GM19467 (cell line): ENCODE results near the gene ZNF462.

Experiments
- ATAC-seq: cut with Tn5 transposase; IDR thresholded peaks from one replicate; pipeline ENCODE4 v1.9.1; 2021; ENCODE audit warnings: mild to moderate bottlenecking, moderate library complexity; ENCODE audit not compliant: unreplicated experiment

Gene ZNF462

GRCh38 chr9:107046692-107047091 lies 183.7 kb downstream of the ZNF462 start:
- peak; percentile 93 for ATAC-seq

- ATAC-seq: no peak
Observed at GRCh38 chr9:107049046-107049802, 186.3 kb downstream of the ZNF462 start.

GRCh38 chr9:107049803-107050184 lies 186.8 kb downstream of the ZNF462 start:
- ATAC-seq: no peak

- ATAC-seq: no peak
Observed at GRCh38 chr9:107051392-107051791, 188.4 kb downstream of the ZNF462 start.

- no peak for ATAC-seq
Observed at GRCh38 chr9:107054146-107054545, 191.2 kb downstream of the ZNF462 start.

- no peak for ATAC-seq
Observed at GRCh38 chr9:107059220-107059619, 196.3 kb downstream of the ZNF462 start.

GRCh38 chr9:107060062-107060461 lies 197.1 kb downstream of the ZNF462 start:
- ATAC-seq: no peak
